HEK293T (cell line): ENCODE data around the gene COQ4.

Experiments used
- FOXA1 ChIP-seq: fragments of 450-650 bp; IDR thresholded peaks from 2 replicates; pipeline ENCODE4 v1.6.1; 2016; ENCODE audit warnings: mild to moderate bottlenecking
- HDGF ChIP-seq: fragments of 450-650 bp; IDR thresholded peaks from 2 replicates; pipeline ENCODE4 v1.6.1; 2017; ENCODE audit warnings: antibody characterized with exemption, borderline replicate concordance
- LEF1 ChIP-seq: fragments of 450-650 bp; IDR thresholded peaks from 2 replicates; pipeline ENCODE4 v1.6.1; 2017; ENCODE audit warnings: mild to moderate bottlenecking, borderline replicate concordance
- SP1 ChIP-seq: fragments of 450-650 bp; IDR thresholded peaks from 2 replicates; pipeline ENCODE4 v1.6.1; 2017

DNA sequence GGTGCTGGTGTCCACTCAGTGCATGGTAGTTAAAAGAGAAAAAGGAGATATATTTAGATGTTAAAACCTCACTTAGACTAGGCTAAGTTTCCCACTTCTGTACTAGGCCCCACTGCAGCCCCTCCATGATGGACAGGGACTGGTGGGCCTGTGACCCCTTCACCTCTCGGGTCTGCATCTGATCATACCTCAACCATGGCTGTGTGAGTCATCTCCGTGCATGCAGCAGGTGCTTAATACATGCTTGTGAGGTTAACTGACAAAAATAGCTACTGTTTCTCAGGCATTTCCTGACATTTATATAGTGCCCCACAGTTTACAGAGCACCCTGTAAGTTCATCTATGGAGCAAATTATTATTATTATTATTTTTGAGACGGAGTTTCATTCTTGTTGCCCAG, 40.1 kb downstream of the COQ4 start:
- TF ChIP-seq HDGF (no peak), LEF1 (no peak), FOXA1 (no peak), SP1 (no peak)
